GM21786 (cell line): Measurements from ENCODE around the gene PITHD1.
A peak's percentile ranks its signal among the peaks of the same experiment; 100 is the strongest.
"Not testable (repeated sequence)": the region's sequence is repeated elsewhere in the genome, so short reads cannot be mapped to it uniquely, and the experiment has no call there.

Source experiments
- ATAC-seq: cut with Tn5 transposase; IDR thresholded peaks from one replicate; pipeline ENCODE4 v1.9.1; 2021; ENCODE audit not compliant: unreplicated experiment

The PITHD1 gene

DNA sequence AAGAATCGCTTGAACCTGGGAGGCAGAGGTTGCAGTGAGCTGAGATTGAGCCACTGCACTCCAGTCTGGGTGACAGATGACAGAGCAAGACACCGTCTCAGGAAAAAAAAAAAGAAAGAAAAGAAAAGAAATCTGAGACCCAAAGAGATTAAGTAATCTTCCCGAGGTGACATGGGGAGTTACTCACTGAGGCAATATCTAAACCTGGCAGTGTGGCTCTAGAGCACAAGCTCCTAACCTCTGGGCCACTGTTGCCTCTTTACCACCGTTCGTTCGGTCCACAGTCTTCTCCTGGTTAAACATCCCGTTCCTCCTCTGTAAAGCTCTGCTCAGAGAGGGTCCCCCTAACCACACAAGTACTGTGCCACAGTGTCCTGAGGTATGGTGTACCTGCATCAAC, 45.5 kb downstream of the PITHD1 start:
- ATAC-seq, result no peak

DNA sequence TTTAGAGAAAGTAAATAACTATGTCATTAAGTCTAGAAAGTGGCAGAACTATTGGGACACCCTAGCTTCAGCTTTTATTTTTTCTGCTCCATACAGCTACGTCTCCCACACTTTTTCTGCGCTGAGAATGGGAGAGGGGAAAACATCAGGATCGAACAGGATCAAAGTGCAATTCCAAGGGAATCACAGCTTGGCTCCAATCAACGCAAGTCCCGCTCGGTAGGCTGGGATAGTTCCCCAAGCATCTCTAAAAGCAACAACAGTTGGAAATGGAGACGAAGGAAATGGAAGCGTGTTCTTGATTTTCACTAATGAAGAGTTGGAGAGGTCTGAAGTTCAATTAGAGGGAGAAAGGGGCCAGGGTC, 46.5 kb downstream of the PITHD1 start:
- ATAC-seq, result no peak

DNA sequence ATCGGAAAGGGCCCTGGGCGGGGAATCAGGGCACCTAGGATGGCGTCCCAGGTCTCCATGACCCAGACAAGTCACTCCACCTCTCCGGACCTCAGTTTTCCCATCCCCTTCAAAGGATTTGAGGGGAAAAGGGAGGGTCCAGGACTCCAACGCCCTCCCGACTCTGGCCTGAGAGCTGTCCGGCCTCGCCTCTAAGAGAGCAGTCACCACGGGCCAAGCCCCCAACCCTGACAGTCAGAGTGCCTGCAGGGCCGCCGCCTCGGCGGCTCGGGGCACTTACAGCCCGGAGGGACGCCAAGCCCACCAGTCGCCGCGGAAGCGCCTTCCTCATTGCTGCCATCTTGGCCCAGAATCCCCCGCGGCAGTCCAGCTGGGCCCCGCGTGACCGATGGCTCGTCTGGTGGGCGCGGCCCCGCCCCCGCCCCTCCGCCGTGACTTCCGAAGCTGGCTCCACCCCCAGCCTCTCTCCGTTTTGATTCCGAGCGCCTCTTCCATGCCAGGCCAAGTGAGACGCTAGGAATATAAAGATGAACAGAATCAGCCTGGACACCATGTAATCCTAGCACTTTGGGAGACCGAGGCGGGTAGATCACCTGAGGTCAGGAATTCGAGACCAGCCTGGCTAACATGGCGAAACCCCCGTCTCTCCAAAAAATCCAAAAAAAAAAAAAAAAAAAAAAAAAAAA, 47.0 kb downstream of the PITHD1 start, which contains the start of gene HMGCL:
Gene HMGCL, minus strand, starts transcription at position 354 of the 686 bp plus-strand sequence. Its CDS starts 14 bp downstream, at position 340.
- ATAC-seq, result peak; percentile 83

DNA sequence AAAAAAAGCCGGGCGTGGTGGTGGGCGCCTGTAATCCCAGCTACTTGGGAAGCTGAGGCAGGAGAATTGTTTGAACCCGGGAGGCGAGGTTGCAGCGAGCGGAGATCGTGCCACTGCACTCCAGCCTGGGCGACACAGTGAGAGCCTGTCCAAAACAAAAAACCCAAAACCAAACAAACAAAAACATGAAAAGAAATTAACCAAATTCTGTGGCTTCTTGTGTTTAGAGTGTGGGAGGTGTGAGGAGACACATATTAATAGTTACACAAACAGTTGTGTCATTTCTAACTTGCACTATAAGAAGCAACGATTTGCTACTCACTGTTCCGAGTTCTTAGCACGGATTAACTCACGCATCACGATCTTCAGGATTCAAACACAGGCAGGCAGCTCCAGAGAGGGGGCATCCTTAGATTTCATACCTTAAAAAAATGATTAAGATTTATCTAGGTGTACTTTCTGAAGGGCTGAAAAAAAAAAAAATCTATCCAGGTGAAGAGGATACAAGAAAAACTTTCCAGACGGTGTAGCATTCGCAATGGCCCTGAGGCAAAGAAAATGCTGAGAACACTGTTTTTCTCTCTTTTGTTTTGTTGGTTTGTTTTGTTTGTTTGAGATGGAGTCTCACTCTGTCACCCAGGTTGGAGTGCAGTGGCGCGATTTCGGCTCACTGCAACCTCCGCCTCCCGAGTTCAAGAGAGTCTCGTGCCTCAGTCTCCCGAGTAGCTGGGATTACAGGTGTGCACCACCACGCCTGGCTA, 47.7 kb downstream of the PITHD1 start:
- no peak for ATAC-seq

DNA sequence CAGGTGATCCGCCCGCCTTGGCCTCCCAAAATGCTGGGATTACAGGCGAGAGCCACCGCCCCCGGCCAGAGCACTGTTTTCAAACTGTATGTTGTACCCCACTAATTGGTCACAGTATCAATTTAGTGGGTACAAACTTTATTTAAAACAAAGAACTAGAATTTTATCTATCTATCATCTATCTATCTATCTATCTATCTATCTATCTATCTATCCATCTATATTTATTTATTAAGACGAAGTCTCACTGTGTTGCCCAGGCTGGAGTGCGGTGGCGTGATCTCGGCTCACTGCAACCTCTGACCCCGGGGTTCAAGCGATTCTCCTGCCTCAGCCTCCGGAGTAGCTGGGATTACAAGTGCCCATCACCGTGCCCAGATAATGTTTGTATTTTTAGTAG, 48.4 kb downstream of the PITHD1 start:
- not testable (repeated sequence) for ATAC-seq

DNA sequence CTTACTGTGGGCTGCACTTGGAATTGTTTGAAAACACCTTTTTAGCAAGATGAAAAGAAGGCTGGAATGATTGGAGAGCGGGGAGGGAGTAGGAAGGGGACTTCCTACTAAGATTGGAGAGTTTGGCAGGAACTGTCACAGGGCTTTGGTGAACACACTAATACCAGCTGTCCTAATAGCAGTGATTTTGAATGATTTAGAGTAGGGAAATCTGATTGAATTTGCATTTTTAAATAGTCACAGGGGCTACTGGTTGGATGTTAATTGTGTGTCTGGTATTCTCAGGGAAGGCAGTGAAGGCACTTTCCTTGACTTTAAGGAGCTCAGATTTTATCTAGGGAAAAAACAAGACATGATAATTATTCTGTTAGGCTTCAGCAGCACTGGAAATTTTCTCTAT, 49.5 kb downstream of the PITHD1 start:
- no peak for ATAC-seq

- not testable (repeated sequence) for ATAC-seq
Measured at GRCh38 chr1:23834156-23834555, 55.9 kb downstream of the PITHD1 start.

- ATAC-seq, result no peak
Measured at GRCh38 chr1:23836037-23836436, 57.8 kb downstream of the PITHD1 start.
